C4-2B (cell line): ENCODE data around the gene UBR1.
"Not testable (repeated sequence)": the region's sequence is repeated elsewhere in the genome, so short reads cannot be mapped to it uniquely, and the experiment has no call there.

Experiments
- H3K27ac ChIP-seq: fragments of 450-650 bp; 2 replicates; pipeline ENCODE4 v1.5.1; 2017
- CTCF ChIP-seq: fragments of 450-650 bp; conservative IDR thresholded peaks from 2 replicates; pipeline ENCODE4 v1.5.1; 2017; ENCODE audit warnings: mild to moderate bottlenecking
- ZFX ChIP-seq: fragments of 450-650 bp; IDR thresholded peaks from 2 replicates; pipeline ENCODE4 v1.6.1; 2017

UBR1 gene

GRCh38 chr15:42919308-42919707, 186.5 kb downstream of the UBR1 start:
- H3K27ac ChIP-seq: no peak overlapping the region

GRCh38 chr15:42918047-42918446, 187.8 kb downstream of the UBR1 start:
- H3K27ac ChIP-seq: no peak overlapping the region
- TF ChIP-seq CTCF (no peak), ZFX (no peak)

More at GRCh38 chr15:42919308-42919707, 186.5 kb downstream of the UBR1 start:
- TF ChIP-seq CTCF: no peak
- TF ChIP-seq ZFX: no peak

- no peak overlapping the region for H3K27ac ChIP-seq
- TF ChIP-seq ZFX: no peak
These were observed 190.1 kb downstream of the UBR1 start for GRCh38 chr15:42915654-42916315.

GRCh38 chr15:42914728-42915497, 190.9 kb downstream of the UBR1 start:
- TF ChIP-seq CTCF (no peak), ZFX (no peak)
- H3K27ac ChIP-seq: no peak overlapping the region

GRCh38 chr15:42911058-42911592, 194.7 kb downstream of the UBR1 start:
- TF ChIP-seq CTCF (no peak), ZFX (no peak)
- H3K27ac ChIP-seq: no peak overlapping the region

GRCh38 chr15:42908538-42908937, 197.3 kb downstream of the UBR1 start:
- TF ChIP-seq ZFX (no peak), CTCF (no peak)
- no peak overlapping the region for H3K27ac ChIP-seq

- no peak for TF ChIP-seq ZFX
- TF ChIP-seq CTCF: no peak
- H3K27ac ChIP-seq: no peak overlapping the region
These were observed 202.2 kb downstream of the UBR1 start for GRCh38 chr15:42903388-42904324.

GRCh38 chr15:42893911-42894310, 211.9 kb downstream of the UBR1 start:
- H3K27ac ChIP-seq: not testable (repeated sequence)
